ENCODE measurements around the gene FAM25G.

Gene FAM25G

GRCh38 chr10:47445720-47446119, 45.8 kb downstream of the FAM25G start:
- TF ChIP-seq POLR2AphosphoS5 (IDR thresholded peaks at IDR 0.05; ENCODE audit: low read depth, low read length) = no peak
- no peak for TF ChIP-seq POLR2A (IDR thresholded peaks at IDR 0.05; ENCODE audit: low read depth, low read length)
- no peak for TF ChIP-seq TAF1 (IDR thresholded peaks at IDR 0.05; ENCODE audit: borderline replicate concordance, low read depth, low read length)
- DNase-seq (ENCODE audit: insufficient read length) (no peak), FAIRE-seq (no peak)

GRCh38 chr10:47444047-47444446, 47.5 kb downstream of the FAM25G start:
- FAIRE-seq = no peak
- no peak for TF ChIP-seq POLR2A (IDR thresholded peaks at IDR 0.05; ENCODE audit: low read depth, low read length)
- DNase-seq (ENCODE audit: insufficient read length) = no peak

GRCh38 chr10:47443145-47443544, 48.4 kb downstream of the FAM25G start:
- DNase-seq (ENCODE audit: insufficient read length) (no peak), FAIRE-seq (no peak)
- TF ChIP-seq POLR2A (IDR thresholded peaks at IDR 0.05; ENCODE audit: low read depth, low read length) (no peak), TAF1 (IDR thresholded peaks at IDR 0.05; ENCODE audit: borderline replicate concordance, low read depth, low read length) (no peak), POLR2AphosphoS5 (IDR thresholded peaks at IDR 0.05; ENCODE audit: low read depth, low read length) (no peak)

- FAIRE-seq = no peak
- DNase-seq (ENCODE audit: insufficient read length) = no peak
- TF ChIP-seq TAF1 (IDR thresholded peaks at IDR 0.05; ENCODE audit: borderline replicate concordance, low read depth, low read length) = no peak
- TF ChIP-seq POLR2AphosphoS5 (IDR thresholded peaks at IDR 0.05; ENCODE audit: low read depth, low read length) = no peak
- no peak for TF ChIP-seq POLR2A (IDR thresholded peaks at IDR 0.05; ENCODE audit: low read depth, low read length)
These were observed 49.1 kb downstream of the FAM25G start for GRCh38 chr10:47442351-47442750.

GRCh38 chr10:47441938-47442337, 49.6 kb downstream of the FAM25G start:
- TF ChIP-seq TAF1 (IDR thresholded peaks at IDR 0.05; ENCODE audit: borderline replicate concordance, low read depth, low read length) (no peak), POLR2AphosphoS5 (IDR thresholded peaks at IDR 0.05; ENCODE audit: low read depth, low read length) (no peak), POLR2A (IDR thresholded peaks at IDR 0.05; ENCODE audit: low read depth, low read length) (no peak)
- no peak for FAIRE-seq
- no peak for DNase-seq (ENCODE audit: insufficient read length)

GRCh38 chr10:47440207-47440606, 51.3 kb downstream of the FAM25G start:
- TF ChIP-seq POLR2AphosphoS5 (IDR thresholded peaks at IDR 0.05; ENCODE audit: low read depth, low read length) (no peak), TAF1 (IDR thresholded peaks at IDR 0.05; ENCODE audit: borderline replicate concordance, low read depth, low read length) (no peak), POLR2A (IDR thresholded peaks at IDR 0.05; ENCODE audit: low read depth, low read length) (no peak)
- FAIRE-seq (no peak), DNase-seq (ENCODE audit: insufficient read length) (no peak)

GRCh38 chr10:47438857-47439474, 52.5 kb downstream of the FAM25G start:
- TF ChIP-seq POLR2AphosphoS5 (IDR thresholded peaks at IDR 0.05; ENCODE audit: low read depth, low read length) = no peak
- no peak for TF ChIP-seq TAF1 (IDR thresholded peaks at IDR 0.05; ENCODE audit: borderline replicate concordance, low read depth, low read length)
- no peak for TF ChIP-seq POLR2A (IDR thresholded peaks at IDR 0.05; ENCODE audit: low read depth, low read length)
- no peak for FAIRE-seq
- DNase-seq (ENCODE audit: insufficient read length) = no peak
